ENCODE results near the gene ZNF638. TPM values are rescaled to one million over a fixed set of nuclear protein-coding genes. Genes with fewer than 3 reads are reported as not detected.
A peak's percentile ranks its signal among the peaks of the same experiment; 100 is the strongest.

Gene ZNF638
- total RNA-seq, 1 experiment from 2014 or later: 80.8 TPM

- Histone ChIP-seq H3K27me3 (ENCODE audit: control insufficient read depth, insufficient read depth, low read length) (no peaks in the 10 kb centered on the region), H3K27ac (ENCODE audit: low read length) (no peak overlapping the region), H3K4me3 (ENCODE audit: low read depth in 2 of 2, low read length in 2 of 2) (no peak overlapping the region), H3K36me3 (ENCODE audit: control insufficient read depth, insufficient read depth, low read length) (peaks cover 51% of the 10 kb centered on the region), H3K9me3 (ENCODE audit: control insufficient read depth, insufficient read depth, low read depth, low read length) (no peaks in the 10 kb centered on the region), H3K4me1 (ENCODE audit: control insufficient read depth, insufficient read depth, low read length) (no peaks in the 10 kb centered on the region)
- ChIA-PET POLR2A (no interaction called here), CTCF (no interaction called here)
- TF ChIP-seq POLR2AphosphoS5 (IDR thresholded peaks at IDR 0.05; ENCODE audit: low read depth, low read length): no peak
- no peak for TF ChIP-seq CTCF (IDR thresholded peaks at IDR 0.05)
- no peak for TF ChIP-seq SIN3A (IDR thresholded peaks at IDR 0.05; ENCODE audit: borderline replicate concordance, insufficient read depth, low read depth, low read length)
- no TSS peak for BruUV-seq (replicated peaks)
- in situ Hi-C loops (cut with HindIII; ENCODE audit: low pct_unique_long_range_greater_than_20kb, low sequenced_read_pairs) (no loop called here), intact Hi-C loops (cut with micrococcal nuclease; ENCODE audit: unreplicated experiment) (no loop called here)
- no peak for ATAC-seq
- no peak for DNase-seq (ENCODE audit: low read depth, low spot score)
Measured at GRCh38 chr2:71353248-71353647, 21.7 kb downstream of the ZNF638 start.

GRCh38 chr2:71358931-71359671, 27.5 kb downstream of the ZNF638 start:
- Histone ChIP-seq H3K27me3 (ENCODE audit: control insufficient read depth, insufficient read depth, low read length) (no peaks in the 10 kb centered on the region), H3K36me3 (ENCODE audit: control insufficient read depth, insufficient read depth, low read length) (peaks cover 54% of the 10 kb centered on the region), H3K4me3 (ENCODE audit: low read depth in 2 of 2, low read length in 2 of 2) (no peak overlapping the region), H3K4me1 (ENCODE audit: control insufficient read depth, insufficient read depth, low read length) (no peaks in the 10 kb centered on the region), H3K9me3 (ENCODE audit: control insufficient read depth, insufficient read depth, low read depth, low read length) (no peaks in the 10 kb centered on the region), H3K27ac (ENCODE audit: low read length) (no peak overlapping the region)
- DNase-seq (ENCODE audit: low read depth, low spot score) (no peak), ATAC-seq (no peak)
- POLR2A ChIA-PET: no interaction called here
- intact Hi-C loops (cut with micrococcal nuclease; ENCODE audit: unreplicated experiment): no loop called here
- CTCF ChIA-PET: no interaction called here
- TF ChIP-seq CTCF (IDR thresholded peaks at IDR 0.05): no peak
- TF ChIP-seq POLR2AphosphoS5 (IDR thresholded peaks at IDR 0.05; ENCODE audit: low read depth, low read length): no peak
- TF ChIP-seq REST (IDR thresholded peaks at IDR 0.05; ENCODE audit: insufficient read depth in 1 of 2, low read depth in 2 of 2, low read length in 1 of 2): no peak
- no peak for TF ChIP-seq TCF7L2 (IDR thresholded peaks at IDR 0.05; ENCODE audit: low read depth, low read length)
- no peak for TF ChIP-seq SIN3A (IDR thresholded peaks at IDR 0.05; ENCODE audit: borderline replicate concordance, insufficient read depth, low read depth, low read length)
- in situ Hi-C loops (cut with HindIII; ENCODE audit: low pct_unique_long_range_greater_than_20kb, low sequenced_read_pairs): no loop called here
- BruUV-seq (replicated peaks): TSS peak; percentile 5

Measured in Panc1 (cell line).